HEK293 (cell line): ENCODE results near the gene PRODH2.

Experiments used
- CTCF ChIA-PET: fragments of 350-600 bp; formaldehyde crosslinking; extraction: SDS; loops from one replicate; lab custom pipeline; 2021; ENCODE audit warnings: antibody characterized with exemption; lab: Yijun Ruan, JAX
- POLR2A ChIA-PET: fragments of 300-600 bp; formaldehyde crosslinking; extraction: SDS; loops from one replicate; lab custom pipeline; 2020; ENCODE audit warnings: antibody characterized with exemption, inconsistent platforms; lab: Yijun Ruan, JAX
- H3K27ac ChIP-seq: fragments of 200-500 bp; sonication (Bioruptor generic); 2 replicates; pipeline ENCODE4 v1.5.1; 2014; ENCODE audit warnings: low read depth, low read length, control low read depth, inconsistent platforms; ENCODE audit errors: extremely low read depth
- H3K36me3 ChIP-seq, 2 experiments: fragments of 200-500 bp in 1 of 2; sonication (Bioruptor generic) in 1 of 2; 1 replicate in 1 of 2; 2 replicates in 1 of 2; pipeline ENCODE4 v1.5.1; 2014 to 2017; ENCODE audit warnings: inconsistent platforms in 2 of 2, low read length in 2 of 2; ENCODE audit not compliant: control insufficient read depth in 2 of 2, insufficient read depth in 1 of 2
- H3K4me1 ChIP-seq: fragments of 200-500 bp; sonication (Bioruptor generic); 2 replicates; pipeline ENCODE4 v1.5.1; 2014; ENCODE audit warnings: mild to moderate bottlenecking, low read length, inconsistent platforms; ENCODE audit not compliant: control insufficient read depth, insufficient read depth
- H3K4me3 ChIP-seq: 2 replicates; pipeline ENCODE4 v1.5.1; 2011; ENCODE audit warnings: low read depth, mild to moderate bottlenecking, control low read depth, low read length, moderate library complexity
- H3K9me3 ChIP-seq: fragments of 200-500 bp; sonication (Bioruptor generic); 2 replicates; pipeline ENCODE4 v1.5.1; 2014; ENCODE audit warnings: low read depth, low read length, inconsistent platforms; ENCODE audit not compliant: control insufficient read depth, insufficient read depth
- ATF2 ChIP-seq: fragments of 450-650 bp; formaldehyde crosslinking; IDR thresholded peaks from 2 replicates; pipeline ENCODE4 v1.5.1; 2016; ENCODE audit warnings: missing biosample characterization, missing genetic modification characterization, low read depth
- BCL11A ChIP-seq: fragments of 450-650 bp; formaldehyde crosslinking; IDR thresholded peaks from 2 replicates; pipeline ENCODE4 v1.5.1; 2016; ENCODE audit warnings: low read depth, missing biosample characterization, missing genetic modification characterization
- EGR2 ChIP-seq: fragments of 450-650 bp; formaldehyde crosslinking; IDR thresholded peaks from 2 replicates; pipeline ENCODE4 v1.5.1; 2016; ENCODE audit warnings: low read depth, missing biosample characterization, missing genetic modification characterization
- GLI4 ChIP-seq: fragments of 450-650 bp; formaldehyde crosslinking; IDR thresholded peaks from 2 replicates; pipeline ENCODE4 v1.5.1; 2016; ENCODE audit warnings: missing biosample characterization, missing genetic modification characterization
- IKZF3 ChIP-seq: fragments of 450-650 bp; IDR thresholded peaks from 2 replicates; pipeline ENCODE4 v1.5.0; 2018; ENCODE audit warnings: missing biosample characterization, mild to moderate bottlenecking, missing genetic modification characterization, moderate library complexity
- OVOL3 ChIP-seq: fragments of 450-650 bp; formaldehyde crosslinking; IDR thresholded peaks from 2 replicates; pipeline ENCODE4 v1.5.1; 2016; ENCODE audit warnings: missing biosample characterization, missing genetic modification characterization
- PRDM4 ChIP-seq: fragments of 450-650 bp; formaldehyde crosslinking; IDR thresholded peaks from 2 replicates; pipeline ENCODE4 v1.5.1; 2017; ENCODE audit warnings: missing biosample characterization, missing genetic modification characterization
- REST ChIP-seq: fragments of 450-650 bp; formaldehyde crosslinking; IDR thresholded peaks from 2 replicates; pipeline ENCODE4 v1.5.1; 2016; ENCODE audit warnings: missing biosample characterization, missing genetic modification characterization
- SCRT2 ChIP-seq: fragments of 450-650 bp; formaldehyde crosslinking; IDR thresholded peaks from 2 replicates; pipeline ENCODE4 v1.5.1; 2016; ENCODE audit warnings: missing biosample characterization, missing genetic modification characterization
- ZFHX2 ChIP-seq: fragments of 450-650 bp; formaldehyde crosslinking; conservative IDR thresholded peaks from 2 replicates; pipeline ENCODE4 v1.5.1; 2016; ENCODE audit warnings: missing biosample characterization, missing genetic modification characterization
- ZFP3 ChIP-seq: fragments of 450-650 bp; formaldehyde crosslinking; IDR thresholded peaks from 2 replicates; pipeline ENCODE4 v1.5.1; 2016; ENCODE audit warnings: low read depth, missing biosample characterization, missing genetic modification characterization
- ZIC2 ChIP-seq: fragments of 450-650 bp; formaldehyde crosslinking; IDR thresholded peaks from 2 replicates; pipeline ENCODE4 v1.5.1; 2016; ENCODE audit warnings: missing biosample characterization, missing genetic modification characterization
- ZNF223 ChIP-seq: fragments of 450-650 bp; formaldehyde crosslinking; IDR thresholded peaks from 2 replicates; pipeline ENCODE4 v1.5.1; 2016; ENCODE audit warnings: missing biosample characterization, missing genetic modification characterization
- ZNF514 ChIP-seq: fragments of 450-650 bp; formaldehyde crosslinking; IDR thresholded peaks from 2 replicates; pipeline ENCODE4 v1.5.1; 2016; ENCODE audit warnings: missing biosample characterization, missing genetic modification characterization
- ZNF843 ChIP-seq: fragments of 450-650 bp; formaldehyde crosslinking; IDR thresholded peaks from 2 replicates; pipeline ENCODE4 v1.5.1; 2016; ENCODE audit warnings: missing biosample characterization, missing genetic modification characterization
- ZSCAN23 ChIP-seq: fragments of 450-650 bp; formaldehyde crosslinking; IDR thresholded peaks from 2 replicates; pipeline ENCODE4 v1.5.1; 2016; ENCODE audit warnings: missing biosample characterization, missing genetic modification characterization
- TF ChIP-seq, protein P1 (sequence below): fragments of 450-650 bp; formaldehyde crosslinking; IDR thresholded peaks from 2 replicates; pipeline ENCODE4 v1.5.1; 2016; ENCODE audit warnings: missing biosample characterization, missing genetic modification characterization
- TF ChIP-seq, protein P2 (sequence below): fragments of 450-650 bp; formaldehyde crosslinking; IDR thresholded peaks from 2 replicates; pipeline ENCODE4 v1.5.1; 2016; ENCODE audit warnings: missing biosample characterization, missing genetic modification characterization
- TF ChIP-seq, protein P3 (sequence below): fragments of 450-650 bp; formaldehyde crosslinking; IDR thresholded peaks from 2 replicates; pipeline ENCODE4 v1.5.1; 2016; ENCODE audit warnings: missing biosample characterization, missing genetic modification characterization

PRODH2 gene

GRCh38 chr19:35790981-35791813 is 21.4 kb downstream of the PRODH2 start (continued):
- TF ChIP-seq, protein P1, sequence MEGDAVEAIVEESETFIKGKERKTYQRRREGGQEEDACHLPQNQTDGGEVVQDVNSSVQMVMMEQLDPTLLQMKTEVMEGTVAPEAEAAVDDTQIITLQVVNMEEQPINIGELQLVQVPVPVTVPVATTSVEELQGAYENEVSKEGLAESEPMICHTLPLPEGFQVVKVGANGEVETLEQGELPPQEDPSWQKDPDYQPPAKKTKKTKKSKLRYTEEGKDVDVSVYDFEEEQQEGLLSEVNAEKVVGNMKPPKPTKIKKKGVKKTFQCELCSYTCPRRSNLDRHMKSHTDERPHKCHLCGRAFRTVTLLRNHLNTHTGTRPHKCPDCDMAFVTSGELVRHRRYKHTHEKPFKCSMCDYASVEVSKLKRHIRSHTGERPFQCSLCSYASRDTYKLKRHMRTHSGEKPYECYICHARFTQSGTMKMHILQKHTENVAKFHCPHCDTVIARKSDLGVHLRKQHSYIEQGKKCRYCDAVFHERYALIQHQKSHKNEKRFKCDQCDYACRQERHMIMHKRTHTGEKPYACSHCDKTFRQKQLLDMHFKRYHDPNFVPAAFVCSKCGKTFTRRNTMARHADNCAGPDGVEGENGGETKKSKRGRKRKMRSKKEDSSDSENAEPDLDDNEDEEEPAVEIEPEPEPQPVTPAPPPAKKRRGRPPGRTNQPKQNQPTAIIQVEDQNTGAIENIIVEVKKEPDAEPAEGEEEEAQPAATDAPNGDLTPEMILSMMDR (tag by site-specific recombination) = peak; percentile 83
- TF ChIP-seq, protein P2, sequence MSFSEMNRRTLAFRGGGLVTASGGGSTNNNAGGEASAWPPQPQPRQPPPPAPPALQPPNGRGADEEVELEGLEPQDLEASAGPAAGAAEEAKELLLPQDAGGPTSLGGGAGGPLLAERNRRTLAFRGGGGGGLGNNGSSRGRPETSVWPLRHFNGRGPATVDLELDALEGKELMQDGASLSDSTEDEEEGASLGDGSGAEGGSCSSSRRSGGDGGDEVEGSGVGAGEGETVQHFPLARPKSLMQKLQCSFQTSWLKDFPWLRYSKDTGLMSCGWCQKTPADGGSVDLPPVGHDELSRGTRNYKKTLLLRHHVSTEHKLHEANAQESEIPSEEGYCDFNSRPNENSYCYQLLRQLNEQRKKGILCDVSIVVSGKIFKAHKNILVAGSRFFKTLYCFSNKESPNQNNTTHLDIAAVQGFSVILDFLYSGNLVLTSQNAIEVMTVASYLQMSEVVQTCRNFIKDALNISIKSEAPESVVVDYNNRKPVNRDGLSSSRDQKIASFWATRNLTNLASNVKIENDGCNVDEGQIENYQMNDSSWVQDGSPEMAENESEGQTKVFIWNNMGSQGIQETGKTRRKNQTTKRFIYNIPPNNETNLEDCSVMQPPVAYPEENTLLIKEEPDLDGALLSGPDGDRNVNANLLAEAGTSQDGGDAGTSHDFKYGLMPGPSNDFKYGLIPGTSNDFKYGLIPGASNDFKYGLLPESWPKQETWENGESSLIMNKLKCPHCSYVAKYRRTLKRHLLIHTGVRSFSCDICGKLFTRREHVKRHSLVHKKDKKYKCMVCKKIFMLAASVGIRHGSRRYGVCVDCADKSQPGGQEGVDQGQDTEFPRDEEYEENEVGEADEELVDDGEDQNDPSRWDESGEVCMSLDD (tag by site-specific recombination) = no peak
- peak; percentile 94 for TF ChIP-seq EGR2 (tag by site-specific recombination)
- peak; percentile 95 for TF ChIP-seq ZFHX2
- TF ChIP-seq ZIC2 (tag by site-specific recombination) = peak; percentile 99
- no peak for TF ChIP-seq IKZF3 (tag by site-specific recombination)
- TF ChIP-seq BCL11A (tag by site-specific recombination) = no peak

- CTCF ChIA-PET = interaction anchor here (0.6 to 1.2 kb wide), 4 partner anchors 12 to 568 kb away, joined by 3 to 4 read pairs (median 3); no protein-coding TSS in a partner anchor
- H3K9me3 ChIP-seq = no peaks in the 10 kb centered on the region
- no peaks in the 10 kb centered on the region for H3K4me1 ChIP-seq
- H3K4me3 ChIP-seq = no peak overlapping the region
- peak overlapping the region; percentile 1; the same call in 1 of the 2 replicates for H3K27ac ChIP-seq
- POLR2A ChIA-PET = interaction anchor here (0.7 to 3.3 kb wide), 7 partner anchors 8 to 141 kb away, joined by 3 to 13 read pairs (median 3); no protein-coding TSS in a partner anchor
- peaks cover 4 to 6% of the 10 kb centered on the region in 2 experiments for H3K36me3 ChIP-seq
- TF ChIP-seq ATF2 (tag by site-specific recombination) = no peak
- TF ChIP-seq GLI4 (tag by site-specific recombination) = no peak
- TF ChIP-seq ZSCAN23 (tag by site-specific recombination) = no peak
- no peak for TF ChIP-seq ZNF843
- no peak for TF ChIP-seq OVOL3 (tag by site-specific recombination)
- TF ChIP-seq SCRT2 (tag by site-specific recombination) = no peak
- 0 out of 2 replicates have a peak, but pooled peaks have one; percentile 15 for TF ChIP-seq ZFP3
- TF ChIP-seq REST (tag by site-specific recombination) = peak; percentile 44; the same call in 1 of the 2 replicates
- TF ChIP-seq, protein P3, sequence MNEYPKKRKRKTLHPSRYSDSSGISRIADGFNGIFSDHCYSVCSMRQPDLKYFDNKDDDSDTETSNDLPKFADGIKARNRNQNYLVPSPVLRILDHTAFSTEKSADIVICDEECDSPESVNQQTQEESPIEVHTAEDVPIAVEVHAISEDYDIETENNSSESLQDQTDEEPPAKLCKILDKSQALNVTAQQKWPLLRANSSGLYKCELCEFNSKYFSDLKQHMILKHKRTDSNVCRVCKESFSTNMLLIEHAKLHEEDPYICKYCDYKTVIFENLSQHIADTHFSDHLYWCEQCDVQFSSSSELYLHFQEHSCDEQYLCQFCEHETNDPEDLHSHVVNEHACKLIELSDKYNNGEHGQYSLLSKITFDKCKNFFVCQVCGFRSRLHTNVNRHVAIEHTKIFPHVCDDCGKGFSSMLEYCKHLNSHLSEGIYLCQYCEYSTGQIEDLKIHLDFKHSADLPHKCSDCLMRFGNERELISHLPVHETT = no peak
- no peak for TF ChIP-seq ZNF223 (tag by site-specific recombination)
- no peak for TF ChIP-seq ZNF514 (tag by site-specific recombination)
- peak; percentile 31 for TF ChIP-seq ZIC2 (tag by site-specific recombination)
- TF ChIP-seq PRDM4 = no peak
Observed at GRCh38 chr19:35789978-35790944, 22.4 kb downstream of the PRODH2 start.
